22Rv1 (cell line): Measurements from ENCODE around the gene SMC3.

ENCODE experiments used
- CTCF ChIP-seq: fragments of 450-650 bp; IDR thresholded peaks from 2 replicates; pipeline ENCODE4 v1.5.1; 2017; ENCODE audit warnings: mild to moderate bottlenecking
- ZFX ChIP-seq: fragments of 450-650 bp; IDR thresholded peaks from 2 replicates; pipeline ENCODE4 v1.6.1; 2017; ENCODE audit warnings: antibody characterized with exemption, borderline replicate concordance

GRCh38 chr10:110529596-110530011 lies 37.9 kb upstream of the SMC3 start:
- TF ChIP-seq CTCF (no peak), ZFX (no peak)
